ENCODE data around the gene COL23A1. TPM values are rescaled to one million over a fixed set of nuclear protein-coding genes. Genes with fewer than 3 reads are reported as not detected.
"Not testable (repeated sequence)": the region's sequence is repeated elsewhere in the genome, so short reads cannot be mapped to it uniquely, and the experiment has no call there.

COL23A1 gene
- total and polyA plus RNA-seq, 2 of the 8 experiments (the other 6 are each of a cell fraction or from before 2014, with no cell fraction given) = 3.1 to 4.7 TPM

DNA sequence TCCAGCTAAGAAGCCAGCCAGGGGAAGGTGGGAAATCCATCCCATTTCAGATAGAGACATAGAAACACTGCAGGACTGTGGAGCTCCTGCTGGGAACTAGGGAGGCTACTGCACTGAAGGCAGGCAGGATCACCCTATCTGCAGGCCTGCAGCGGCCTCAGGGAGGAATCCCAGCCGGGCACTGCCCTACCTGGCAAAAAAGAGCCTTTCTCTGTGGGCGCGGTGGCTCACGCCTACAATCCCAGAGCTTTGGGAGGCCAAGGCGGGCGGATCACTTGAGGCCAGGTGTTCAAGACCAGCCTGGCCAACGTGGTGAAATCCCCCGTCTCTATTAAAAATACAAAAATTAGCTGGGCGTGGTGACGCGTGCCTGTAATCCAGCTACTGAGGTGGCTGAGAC, 286.2 kb downstream of the COL23A1 start (continued):
- TF ChIP-seq TAF7 (optimal IDR thresholded peaks at IDR 0.05; ENCODE audit: borderline replicate concordance, low read depth, low read length) = no peak
- no peak for TF ChIP-seq SIX5 (IDR thresholded peaks at IDR 0.05; ENCODE audit: low read depth, low read length)
- TF ChIP-seq CREB1 (IDR thresholded peaks at IDR 0.05) = no peak
- TF ChIP-seq BACH1 (IDR thresholded peaks at IDR 0.05; ENCODE audit: low read length) = no peak
- no peak for TF ChIP-seq RNF2 (IDR thresholded peaks at IDR 0.05; ENCODE audit: borderline replicate concordance, low read depth, low read length, missing control alignments, poor library complexity, severe bottlenecking)
- no peak for TF ChIP-seq CHD1 (IDR thresholded peaks at IDR 0.05; ENCODE audit: low read depth, low read length)

DNA sequence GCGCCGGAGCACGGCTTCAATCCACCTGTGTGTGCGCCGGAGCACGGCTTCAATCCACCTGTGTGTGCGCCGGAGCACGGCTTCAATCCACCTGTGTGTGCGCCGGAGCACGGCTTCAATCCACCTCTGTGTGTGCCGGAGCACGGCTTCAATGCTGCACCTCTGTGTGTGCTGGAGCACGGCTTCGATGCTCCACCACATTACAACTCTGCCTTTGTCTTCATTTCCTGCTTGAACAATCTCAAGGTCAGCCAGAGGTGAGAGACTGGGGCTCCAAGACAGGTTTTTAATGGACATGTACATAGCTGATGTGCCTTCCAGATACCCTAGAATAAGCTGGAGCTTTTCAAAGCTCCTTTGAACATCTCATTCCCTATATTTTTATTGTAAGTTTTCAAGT, 287.9 kb downstream of the COL23A1 start:
- H4K8ac ChIP-seq (ENCODE audit: extremely low read depth, insufficient read depth, low read length); H3K79me2 ChIP-seq (ENCODE audit: control insufficient read depth in 1 of 2, insufficient read depth in 2 of 2, low read length in 2 of 2); H2BK12ac ChIP-seq (ENCODE audit: low read depth, low read length); H3K23me2 ChIP-seq (ENCODE audit: low read depth, low read length); FAIRE-seq; H3K4me2 ChIP-seq (ENCODE audit: insufficient read depth in 1 of 2, low read depth in 2 of 2, low read length in 2 of 2); H2AFZ ChIP-seq (ENCODE audit: low read length); H3K36me3 ChIP-seq (ENCODE audit: control insufficient read depth in 2 of 4, insufficient read depth in 4 of 4, low read length in 3 of 4); H3K9ac ChIP-seq (replicated peaks in 1 of 4; ENCODE audit: extremely low read depth in 1 of 4, low read depth in 3 of 4, low read length in 3 of 4); H3K27me3 ChIP-seq (replicated peaks in 1 of 4; ENCODE audit: control insufficient read depth in 3 of 4, extremely low read depth in 1 of 4, insufficient read depth in 3 of 4, low read length in 3 of 4); H4K5ac ChIP-seq (ENCODE audit: insufficient read length, low read depth, low read length); H2BK20ac ChIP-seq (ENCODE audit: low read length); H2AK5ac ChIP-seq (ENCODE audit: low read depth, low read length); H3K23ac ChIP-seq (ENCODE audit: insufficient read length); H3K27ac ChIP-seq (ENCODE audit: low read depth, low read length); H3K79me1 ChIP-seq (ENCODE audit: low read depth, low read length); H4K20me1 ChIP-seq (replicated peaks in 1 of 2; ENCODE audit: control insufficient read depth in 1 of 2, insufficient read depth in 2 of 2, low read length in 2 of 2); H3K18ac ChIP-seq (ENCODE audit: extremely low read depth, low read length); H4K91ac ChIP-seq (replicated peaks; ENCODE audit: insufficient read length, low read length); H2BK15ac ChIP-seq (ENCODE audit: low read length); H3K14ac ChIP-seq (ENCODE audit: insufficient read length); H3K4me3 ChIP-seq (ENCODE audit: extremely low read depth in 1 of 4, insufficient read depth in 2 of 4, low read depth in 3 of 4, low read length in 4 of 4); H3K4me1 ChIP-seq (replicated peaks in 1 of 4; ENCODE audit: control insufficient read depth in 3 of 4, insufficient read depth in 4 of 4, low read length in 3 of 4); H3K4ac ChIP-seq (replicated peaks; ENCODE audit: insufficient read length, low read depth, low read length); H2BK120ac ChIP-seq (replicated peaks; ENCODE audit: low read depth, low read length); DNase-seq (ENCODE audit: low read depth in 1 of 2, low spot score in 2 of 2); H3K56ac ChIP-seq (replicated peaks; ENCODE audit: insufficient read length, low read depth, low read length); H3K9me3 ChIP-seq (ENCODE audit: insufficient read depth in 2 of 2, low read depth in 1 of 2, low read length in 1 of 2); H2BK5ac ChIP-seq (ENCODE audit: low read depth, low read length): not testable (repeated sequence)
- ChIA-PET CTCF (ENCODE audit: partially characterized antibody) (interaction anchor here (0.7 to 5.6 kb wide), 7 partner anchors 10 to 249 kb away, joined by 3 to 55 read pairs (median 4); no protein-coding TSS in a partner anchor), POLR2A (ENCODE audit: partially characterized antibody) (interaction anchor here (0.8 kb wide), 1 partner anchor 15 kb away, joined by 3 read pairs; no protein-coding TSS in a partner anchor)
- WGBS, 2 experiments (ENCODE audit: extremely low coverage in 1 of 2, insufficient coverage in 1 of 2, insufficient read length in 1 of 2, insufficient replicate concordance in 2 of 2, low coverage in 1 of 2, low lambda C conversion rate in 2 of 2, missing lambda C conversion rate in 1 of 2) = 91% methylated on average over 16 of the region's 16 CpGs; no CpG with 5 or more reads in 1 of the 2 experiments

Data from H1 (cell line).